NCI-H524 treated with DMSO at 0.1 percent for 48 hours (cell line): ENCODE results near the gene IZUMO1.
"Not testable (repeated sequence)": the region's sequence is repeated elsewhere in the genome, so short reads cannot be mapped to it uniquely, and the experiment has no call there.

Source experiments
- DNase-seq: peaks from one replicate; lab custom pipeline; 2025; lab: John Stamatoyannopoulos, UW

Gene IZUMO1

GRCh38 chr19:48737360-48737998 lies 9.2 kb downstream of the IZUMO1 start:
- DNase-seq = no peak

GRCh38 chr19:48735031-48735615 lies 11.6 kb downstream of the IZUMO1 start:
- DNase-seq = no peak

DNA sequence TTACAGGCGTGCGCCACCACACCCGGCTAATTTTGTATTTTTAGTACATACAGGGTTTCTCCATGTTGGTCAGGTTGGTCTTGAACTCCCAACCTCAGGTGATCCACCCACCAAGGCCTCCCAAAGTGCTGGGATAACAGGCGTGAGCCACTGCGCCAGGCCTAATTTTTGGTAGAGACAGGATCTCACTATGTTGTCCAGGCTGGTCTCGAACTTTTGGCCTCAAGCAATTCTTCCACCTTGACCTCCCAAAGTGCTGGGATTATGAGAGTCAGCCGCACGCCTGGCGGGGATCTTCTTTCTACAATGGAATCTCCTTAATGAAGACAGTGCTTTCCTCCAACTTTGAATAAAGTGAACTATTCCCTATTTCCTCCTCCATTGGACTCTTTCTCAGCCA lies 12.1 kb downstream of the IZUMO1 start:
- DNase-seq = no peak

DNA sequence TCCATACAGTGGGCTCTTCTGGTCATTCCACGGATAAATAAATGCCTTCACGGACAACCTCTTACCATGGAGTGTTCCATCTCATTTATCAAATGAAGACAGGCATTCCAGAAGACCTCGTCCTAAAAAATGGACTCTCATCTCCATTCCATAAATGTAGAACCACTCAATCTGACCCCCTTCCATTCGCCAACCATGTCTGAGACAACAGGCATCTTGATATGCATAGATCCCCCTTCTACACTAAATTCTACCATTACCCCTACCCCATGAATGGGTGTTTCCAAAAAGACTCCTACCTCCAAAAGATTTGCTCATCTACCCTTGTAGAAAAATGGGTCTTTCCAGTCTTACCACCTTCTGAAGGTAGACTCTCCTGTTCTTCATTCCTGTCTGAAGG lies 15.3 kb downstream of the IZUMO1 start:
- no peak for DNase-seq

DNA sequence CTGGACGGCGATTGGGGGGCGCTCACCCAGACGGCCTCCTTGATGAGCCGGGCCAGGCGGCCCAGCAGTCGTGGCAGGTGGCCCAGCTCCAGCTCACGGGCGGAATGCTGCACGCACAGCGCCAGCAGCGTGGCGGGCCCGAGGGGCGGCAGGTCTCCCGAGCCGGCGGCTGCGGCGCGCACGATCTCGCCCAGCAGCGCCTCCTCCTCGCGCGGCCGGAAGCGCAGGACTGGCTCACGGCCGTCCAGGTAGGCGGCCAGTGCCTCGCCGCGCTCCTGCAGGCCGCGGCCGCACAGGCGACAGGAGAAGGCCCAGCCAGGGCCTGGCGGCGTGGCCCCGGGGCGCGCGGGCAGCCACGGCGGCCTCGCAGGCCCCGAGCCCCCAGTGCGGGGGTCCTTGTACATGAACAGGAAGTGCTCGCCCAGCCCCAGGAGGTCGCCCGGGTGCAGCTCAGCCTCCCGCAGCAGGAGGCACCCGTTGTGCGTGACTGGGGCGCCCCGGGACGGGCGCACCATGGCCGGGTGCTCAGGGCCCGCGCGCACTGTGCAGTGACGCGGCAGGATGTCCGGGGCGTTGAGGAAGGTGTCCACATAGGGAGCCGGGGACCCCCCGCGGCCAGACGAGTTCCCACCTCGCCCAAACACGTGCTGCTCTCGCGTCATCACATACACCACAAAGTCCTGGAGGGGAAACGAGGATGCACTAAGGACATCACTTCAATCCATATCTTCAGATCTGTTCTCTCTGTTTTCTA lies 17.6 kb downstream of the IZUMO1 start:
- DNase-seq = no peak

GRCh38 chr19:48726556-48726955 lies 20.2 kb downstream of the IZUMO1 start:
- DNase-seq = no peak

DNA sequence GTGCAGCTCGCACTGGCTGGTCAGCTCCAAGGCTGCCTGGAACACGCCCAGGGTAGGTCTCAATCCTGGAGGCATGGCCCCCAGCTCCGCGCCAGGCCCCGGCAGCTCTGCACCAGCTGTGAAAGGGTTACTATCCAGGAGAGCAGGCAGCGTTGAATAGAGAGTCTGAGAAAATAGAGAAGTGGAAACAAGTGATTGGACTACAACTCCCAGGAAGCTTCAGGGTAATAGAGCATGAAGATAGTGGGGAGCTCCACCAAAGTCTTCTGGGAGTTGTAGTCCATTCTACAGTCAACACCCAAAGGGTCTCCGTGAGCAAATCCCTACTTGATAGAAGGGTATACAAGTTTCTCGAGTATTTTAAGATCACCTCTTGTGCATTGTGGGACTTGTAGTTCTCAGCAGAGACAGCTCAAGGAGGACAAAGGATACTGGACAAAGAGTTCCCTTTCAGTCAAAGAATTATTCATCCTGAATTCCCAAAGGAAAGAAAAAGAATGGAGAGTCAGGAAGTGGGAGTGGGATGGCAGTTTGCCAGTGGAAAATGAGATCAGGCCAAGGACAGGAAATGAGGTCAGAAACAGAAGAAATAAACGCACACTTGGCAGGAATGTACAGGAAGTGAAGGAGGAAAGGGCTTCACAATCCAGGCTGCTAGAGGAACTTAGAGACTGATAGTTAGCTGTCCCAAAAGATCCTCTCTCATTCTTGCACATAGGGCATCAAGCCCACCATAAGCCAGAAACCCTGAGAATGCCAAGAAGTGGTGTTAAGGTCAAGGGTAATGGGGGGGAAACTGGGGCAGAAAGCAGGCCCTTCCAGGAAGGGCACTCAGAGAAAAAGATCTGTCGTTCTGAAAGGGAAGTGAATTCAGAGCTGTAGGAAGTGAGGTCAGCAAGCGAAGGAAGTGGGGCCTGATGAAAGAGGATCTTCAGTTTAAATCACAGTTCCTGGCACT lies 21.6 kb downstream of the IZUMO1 start:
- no peak for DNase-seq

- DNase-seq = no peak
Measured at GRCh38 chr19:48722196-48722708, 24.5 kb downstream of the IZUMO1 start.

- DNase-seq = peak; percentile 98
Measured at GRCh38 chr19:48720613-48721296, 26.0 kb downstream of the IZUMO1 start.

- no peak for DNase-seq
Measured at GRCh38 chr19:48720251-48720612, 26.5 kb downstream of the IZUMO1 start.

DNA sequence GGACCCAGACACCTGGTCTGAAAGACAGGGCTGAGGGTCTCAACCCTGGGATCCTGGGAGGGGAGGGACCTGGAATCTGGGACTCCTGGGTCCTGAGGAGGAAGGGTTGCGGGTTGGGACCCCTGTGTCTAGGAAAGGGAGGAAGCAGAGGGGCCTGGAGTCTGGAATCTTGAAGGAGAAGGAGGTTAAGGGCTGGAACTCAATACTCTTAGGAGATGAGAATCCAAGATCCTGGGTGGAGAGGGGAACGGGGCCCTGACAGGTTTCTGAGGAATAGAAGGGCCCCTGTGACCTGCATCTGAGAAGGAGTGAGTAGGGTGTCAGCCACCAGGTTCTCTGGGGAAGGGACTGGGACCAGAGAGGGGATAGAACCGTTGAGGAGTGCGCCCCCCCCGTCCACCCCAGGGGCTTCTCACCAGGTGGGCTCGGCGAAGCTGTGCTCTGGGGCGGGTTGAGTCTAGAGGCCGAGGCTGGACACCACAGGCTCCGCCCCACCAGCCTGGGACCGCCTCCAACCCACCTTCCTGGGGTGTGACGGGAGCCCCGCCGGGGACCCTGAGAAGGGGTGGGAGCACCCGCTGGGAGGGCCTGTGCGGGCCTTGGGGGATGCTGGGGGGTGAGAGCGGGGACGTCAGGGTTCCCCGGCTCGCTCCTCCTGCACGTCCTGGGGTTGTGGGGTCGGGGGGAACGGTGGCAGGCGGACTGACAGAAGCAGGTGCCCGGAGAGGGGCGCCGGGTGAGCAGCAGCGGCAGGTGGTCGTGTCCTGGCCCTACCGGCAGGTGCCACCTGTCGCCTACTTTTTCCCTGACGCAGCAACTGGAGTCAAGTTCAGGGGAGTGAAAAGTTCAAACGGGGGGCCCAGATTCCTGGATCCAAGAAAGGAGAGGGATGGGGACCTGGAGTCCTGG lies 27.2 kb downstream of the IZUMO1 start, which contains the start of gene MAMSTR:
Gene MAMSTR, minus strand, starts transcription at position 463 of the 909 bp plus-strand sequence. CDS start 694 bp downstream, outside the sequence.
- DNase-seq = no peak

DNA sequence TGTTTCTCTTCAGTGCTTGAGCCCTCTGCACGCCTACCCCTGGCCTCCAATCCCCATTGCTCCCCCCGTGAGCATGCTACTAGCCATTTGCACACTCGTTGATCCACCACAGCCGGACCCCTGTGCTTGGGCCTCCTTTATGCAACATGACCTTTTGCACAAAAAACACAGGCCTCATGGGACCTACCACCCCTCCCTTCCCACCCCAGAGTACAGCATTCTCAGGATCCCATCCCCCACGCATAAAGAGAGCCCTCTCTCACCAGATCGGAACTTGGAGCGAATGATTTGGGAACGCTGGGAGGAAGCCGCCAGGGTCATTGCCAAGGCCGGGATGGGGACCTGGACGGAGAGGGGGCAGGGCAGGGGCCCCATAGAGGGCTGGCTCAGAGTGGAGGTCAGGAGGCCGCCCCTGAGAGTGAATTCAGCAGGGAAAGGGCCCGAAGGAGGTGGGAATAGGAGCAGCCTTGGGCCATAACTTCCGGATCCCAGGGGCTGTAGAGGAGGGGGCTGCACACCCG lies 27.9 kb downstream of the IZUMO1 start:
- no peak for DNase-seq

DNA sequence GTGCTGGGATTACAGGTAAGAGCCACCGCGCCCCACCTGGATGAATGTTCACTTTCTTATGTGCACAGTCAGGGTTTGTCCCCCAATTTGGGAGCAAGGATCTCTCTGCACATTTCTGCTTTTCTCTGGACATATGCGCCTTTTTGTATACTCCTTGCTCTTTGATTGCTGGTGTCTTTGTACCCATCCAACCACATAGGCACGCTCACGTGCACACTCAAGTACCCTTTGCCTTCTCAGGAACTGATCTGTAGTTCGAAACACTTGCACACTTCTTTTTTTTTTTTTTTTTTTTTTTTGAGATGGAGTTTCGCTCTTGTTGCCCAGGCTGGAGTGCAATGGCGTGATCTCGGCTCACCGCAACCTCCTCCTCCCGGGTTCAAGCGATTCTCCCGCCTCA lies 28.6 kb downstream of the IZUMO1 start:
- not testable (repeated sequence) for DNase-seq

- no peak for DNase-seq
Measured at GRCh38 chr19:48716562-48717291, 30.0 kb downstream of the IZUMO1 start.

DNA sequence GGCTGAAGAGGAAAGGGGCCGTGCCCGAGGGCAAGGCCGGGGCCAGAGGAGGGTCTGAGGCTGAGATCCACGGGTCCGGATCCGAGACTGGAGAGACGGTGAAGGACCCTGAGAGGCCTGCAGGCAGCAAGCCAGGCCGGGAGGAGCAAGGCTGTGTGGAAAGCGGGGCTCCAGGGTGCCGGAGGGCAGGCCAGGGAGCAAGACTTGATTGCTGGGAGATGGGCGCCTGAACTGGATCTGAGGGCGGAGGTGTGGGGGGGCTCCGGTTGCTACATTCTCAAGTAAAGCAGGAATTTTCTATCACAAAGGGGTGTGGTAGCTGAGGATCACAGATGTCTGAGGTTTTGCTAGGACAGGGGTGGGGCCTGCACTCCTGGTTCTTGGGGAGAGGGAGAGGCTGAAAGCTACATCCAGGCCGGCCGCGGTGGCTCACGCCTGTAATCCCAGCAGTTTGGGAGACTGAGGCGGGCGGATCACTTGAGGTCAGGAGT lies 31.0 kb downstream of the IZUMO1 start:
- DNase-seq = no peak

DNA sequence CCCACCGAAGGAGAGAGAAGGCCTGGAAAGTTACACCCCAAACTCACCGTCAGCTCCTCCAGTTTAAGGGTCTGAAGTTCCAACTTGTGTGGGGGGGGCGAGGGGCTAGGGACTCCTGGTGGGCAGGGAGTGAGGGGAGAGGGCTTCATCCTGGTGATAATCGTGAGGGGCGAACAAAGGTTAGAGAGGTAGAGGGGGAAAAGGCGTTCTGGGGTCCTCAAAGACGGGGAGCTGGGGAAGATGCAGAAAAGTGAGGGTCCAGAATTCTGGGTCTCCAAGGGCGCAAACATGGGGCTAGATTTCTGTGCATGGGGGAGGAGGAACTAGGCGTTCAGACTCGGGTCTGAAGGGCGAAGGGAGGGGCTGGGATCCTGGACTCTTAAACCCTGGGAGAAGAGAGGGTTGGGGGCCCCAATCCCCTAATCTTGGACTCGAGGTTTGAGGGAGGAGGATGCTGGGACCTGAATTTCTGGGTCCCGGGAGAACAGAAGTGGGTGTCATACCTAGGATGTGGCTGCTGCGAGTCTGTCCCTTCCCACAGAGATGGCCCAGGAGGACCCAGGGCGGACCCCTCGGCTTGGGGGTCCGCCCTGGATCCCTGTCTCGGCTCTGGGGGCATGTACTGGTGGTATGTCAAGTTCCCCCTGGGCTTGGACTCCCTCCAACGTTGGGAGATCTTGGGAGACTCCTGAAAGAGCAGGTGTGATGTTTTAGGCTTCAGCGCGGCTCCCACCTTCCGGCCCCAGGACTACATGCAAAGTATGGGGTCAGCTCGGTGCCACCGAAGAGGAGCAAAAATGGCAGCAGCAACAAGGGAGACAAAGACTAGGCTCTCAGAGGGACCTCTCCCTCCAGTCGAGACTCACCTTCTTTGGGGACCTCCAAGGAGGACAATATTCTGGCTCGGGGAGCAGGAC lies 31.7 kb downstream of the IZUMO1 start:
- DNase-seq = no peak

GRCh38 chr19:48713864-48714755 lies 32.6 kb downstream of the IZUMO1 start:
- peak; percentile 99 for DNase-seq
